IPS-15b (cell line): ENCODE results near the gene TTLL11.
A peak's percentile ranks its signal among the peaks of the same experiment; 100 is the strongest.

Experiments used
- H3K27me3 ChIP-seq: one replicate; pipeline ENCODE4 v1.6.1; 2013; ENCODE audit warnings: low read length; ENCODE audit not compliant: control insufficient read depth, insufficient read depth
- H3K36me3 ChIP-seq: one replicate; pipeline ENCODE4 v1.6.1; 2013; ENCODE audit warnings: low read length; ENCODE audit not compliant: control insufficient read depth, insufficient read depth
- H3K4me1 ChIP-seq: one replicate; pipeline ENCODE4 v1.6.1; 2013; ENCODE audit warnings: mild to moderate bottlenecking, low read length; ENCODE audit not compliant: control insufficient read depth, insufficient read depth
- H3K4me3 ChIP-seq: one replicate; pipeline ENCODE4 v1.5.1; 2013; ENCODE audit warnings: low read depth, low read length
- H3K9ac ChIP-seq: one replicate; pipeline ENCODE4 v1.6.1; 2013; ENCODE audit warnings: low read depth, mild to moderate bottlenecking, low read length
- H3K9me3 ChIP-seq: one replicate; pipeline ENCODE4 v1.6.1; 2013; ENCODE audit warnings: mild to moderate bottlenecking, low read length; ENCODE audit not compliant: control insufficient read depth, insufficient read depth

The TTLL11 gene

GRCh38 chr9:121818016-121818661, 275.0 kb downstream of the TTLL11 start:
- no peak overlapping the region for H3K4me3 ChIP-seq
- H3K9me3 ChIP-seq = no peaks in the 10 kb centered on the region
- H3K36me3 ChIP-seq = no peaks in the 10 kb centered on the region
- peaks cover 21% of the 10 kb centered on the region for H3K4me1 ChIP-seq
- H3K27me3 ChIP-seq = no peaks in the 10 kb centered on the region
- H3K9ac ChIP-seq = peak overlapping the region; percentile 8

DNA sequence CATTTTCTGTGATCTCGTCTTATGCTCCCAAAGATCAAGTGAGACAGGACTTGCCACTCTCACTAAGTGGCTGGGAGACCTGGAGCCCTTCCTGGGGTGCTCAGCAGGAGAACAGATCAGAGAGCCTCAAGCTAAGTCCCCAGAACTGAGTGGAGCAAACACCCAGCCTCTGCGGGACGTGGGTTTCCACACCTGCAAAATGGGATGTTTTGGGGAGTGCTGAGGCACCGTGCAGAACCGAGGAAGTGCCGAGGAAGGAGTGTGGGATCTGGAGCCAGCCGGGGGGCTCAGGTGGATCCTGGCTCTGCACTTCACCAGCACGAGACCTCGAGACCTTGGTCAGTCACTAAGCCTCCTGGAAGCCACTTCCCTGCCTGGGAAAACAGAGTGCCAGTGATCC, 275.6 kb downstream of the TTLL11 start:
- no peaks in the 10 kb centered on the region for H3K9me3 ChIP-seq
- no peaks in the 10 kb centered on the region for H3K27me3 ChIP-seq
- H3K9ac ChIP-seq = peak overlapping the region; percentile 8
- no peaks in the 10 kb centered on the region for H3K36me3 ChIP-seq
- no peak overlapping the region for H3K4me3 ChIP-seq
- H3K4me1 ChIP-seq = peaks cover 21% of the 10 kb centered on the region

- no peak overlapping the region for H3K9ac ChIP-seq
- H3K36me3 ChIP-seq = no peaks in the 10 kb centered on the region
- no peaks in the 10 kb centered on the region for H3K27me3 ChIP-seq
- no peaks in the 10 kb centered on the region for H3K9me3 ChIP-seq
- H3K4me1 ChIP-seq = peaks cover 19% of the 10 kb centered on the region
- no peak overlapping the region for H3K4me3 ChIP-seq
These were observed 276.2 kb downstream of the TTLL11 start for GRCh38 chr9:121816845-121817450.

- H3K27me3 ChIP-seq = no peaks in the 10 kb centered on the region
- no peaks in the 10 kb centered on the region for H3K36me3 ChIP-seq
- H3K9me3 ChIP-seq = no peaks in the 10 kb centered on the region
These were observed 276.7 kb downstream of the TTLL11 start for GRCh38 chr9:121816449-121816817.

GRCh38 chr9:121815546-121816448, 277.3 kb downstream of the TTLL11 start:
- Histone ChIP-seq H3K36me3 (no peaks in the 10 kb centered on the region), H3K4me1 (peaks cover 19% of the 10 kb centered on the region), H3K9me3 (no peaks in the 10 kb centered on the region), H3K27me3 (no peaks in the 10 kb centered on the region), H3K4me3 (no peak overlapping the region), H3K9ac (no peak overlapping the region)

More at GRCh38 chr9:121816449-121816817, 276.7 kb downstream of the TTLL11 start:
- H3K9ac ChIP-seq = no peak overlapping the region
- H3K4me1 ChIP-seq = peaks cover 19% of the 10 kb centered on the region
- no peak overlapping the region for H3K4me3 ChIP-seq

- H3K27me3 ChIP-seq = no peaks in the 10 kb centered on the region
- H3K4me1 ChIP-seq = peaks cover 15% of the 10 kb centered on the region
- H3K9ac ChIP-seq = no peak overlapping the region
- no peaks in the 10 kb centered on the region for H3K36me3 ChIP-seq
- H3K4me3 ChIP-seq = no peak overlapping the region
- no peaks in the 10 kb centered on the region for H3K9me3 ChIP-seq
These were observed 278.0 kb downstream of the TTLL11 start for GRCh38 chr9:121815084-121815483.

GRCh38 chr9:121814594-121814993, 278.5 kb downstream of the TTLL11 start:
- no peaks in the 10 kb centered on the region for H3K9me3 ChIP-seq
- no peak overlapping the region for H3K9ac ChIP-seq
- H3K4me3 ChIP-seq = no peak overlapping the region
- H3K4me1 ChIP-seq = peaks cover 13% of the 10 kb centered on the region
- H3K27me3 ChIP-seq = no peaks in the 10 kb centered on the region
- H3K36me3 ChIP-seq = no peaks in the 10 kb centered on the region

DNA sequence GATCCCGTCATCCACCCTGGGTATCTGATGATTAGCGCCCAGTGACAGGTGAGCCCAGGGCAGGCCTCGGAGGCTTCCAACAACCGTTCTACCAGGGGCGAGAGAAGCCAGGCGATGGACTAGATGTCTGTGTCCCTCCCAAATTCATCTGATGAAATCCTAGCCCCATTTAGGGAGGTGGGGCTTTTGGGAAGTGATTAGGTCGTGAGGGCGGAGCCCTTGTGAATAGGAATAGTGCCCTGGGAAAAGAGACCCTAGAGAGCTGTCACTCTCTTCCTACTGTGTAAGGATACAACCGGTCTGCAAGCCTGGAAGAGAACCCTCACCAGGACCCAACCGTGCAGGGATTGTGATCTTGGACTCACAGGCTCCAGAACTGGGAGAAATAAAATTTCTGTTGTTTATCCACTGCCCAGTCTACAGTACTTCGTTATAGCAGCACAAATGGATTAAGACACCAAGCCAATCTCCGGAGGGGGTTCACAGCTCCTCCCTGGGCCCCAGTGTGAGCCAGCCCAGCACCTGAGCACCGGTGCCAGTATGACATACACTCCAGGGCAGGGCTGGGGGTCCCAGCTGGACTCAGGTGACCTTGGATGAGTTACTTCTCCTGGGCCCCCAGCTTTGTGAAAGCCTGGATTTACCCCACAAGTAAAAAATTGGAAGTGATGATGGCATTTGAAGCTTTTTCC, 279.4 kb downstream of the TTLL11 start:
- Histone ChIP-seq H3K36me3 (no peaks in the 10 kb centered on the region), H3K9ac (no peak overlapping the region), H3K9me3 (no peaks in the 10 kb centered on the region), H3K4me1 (peaks cover 6% of the 10 kb centered on the region), H3K4me3 (no peak overlapping the region), H3K27me3 (no peaks in the 10 kb centered on the region)

DNA sequence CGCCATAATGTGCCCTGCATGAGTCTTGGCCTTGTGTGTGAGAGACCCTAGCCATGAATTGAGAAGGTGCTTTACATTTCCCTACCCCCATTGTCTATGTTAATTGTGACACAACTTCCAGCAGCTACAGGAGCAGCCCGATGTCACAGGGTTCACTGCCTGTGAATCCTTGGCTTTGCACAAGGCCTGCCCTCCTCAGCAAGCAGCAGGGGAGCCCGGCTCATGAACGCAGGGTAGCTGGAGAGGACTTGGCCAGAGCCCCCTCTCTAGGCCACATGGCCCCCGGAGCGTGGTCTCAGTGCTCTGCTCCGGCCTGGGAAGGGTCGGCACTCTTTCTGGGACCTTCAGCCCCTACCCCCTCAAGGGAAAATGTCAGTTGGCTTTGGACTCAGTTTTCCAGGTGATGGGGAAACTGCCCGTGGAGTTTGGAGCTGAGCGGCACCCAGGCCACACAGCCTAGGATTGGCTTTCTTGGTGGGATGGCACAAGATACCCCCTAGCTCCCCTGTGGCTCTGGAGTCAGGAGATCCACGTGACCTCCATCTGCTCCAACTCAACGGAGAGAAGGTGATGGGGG, 280.9 kb downstream of the TTLL11 start:
- Histone ChIP-seq H3K9ac (no peak overlapping the region), H3K27me3 (no peaks in the 10 kb centered on the region), H3K4me1 (peaks cover 6% of the 10 kb centered on the region), H3K4me3 (no peak overlapping the region), H3K9me3 (no peaks in the 10 kb centered on the region), H3K36me3 (no peaks in the 10 kb centered on the region)

DNA sequence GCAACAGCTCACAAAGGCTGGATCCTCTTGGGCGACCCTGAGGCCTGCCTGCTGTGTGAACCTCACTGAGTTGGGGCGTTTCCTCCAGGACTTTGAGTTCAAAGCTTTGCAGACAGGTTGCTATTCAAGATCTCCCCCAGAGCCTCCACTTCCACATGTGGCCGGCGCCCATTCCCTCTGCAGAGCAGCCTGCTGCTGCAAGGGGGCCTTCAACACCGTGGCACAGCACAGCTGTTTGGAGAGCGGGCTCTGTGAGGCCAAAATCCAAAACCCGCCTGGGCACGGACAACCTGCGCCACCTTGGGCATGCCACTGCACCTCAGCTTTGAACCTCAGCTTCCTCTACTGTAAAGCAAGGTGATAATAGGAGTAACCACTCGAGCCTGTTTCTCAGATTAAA, 281.4 kb downstream of the TTLL11 start:
- Histone ChIP-seq H3K9ac (no peak overlapping the region), H3K4me3 (no peak overlapping the region), H3K27me3 (no peaks in the 10 kb centered on the region), H3K9me3 (no peaks in the 10 kb centered on the region), H3K36me3 (no peaks in the 10 kb centered on the region), H3K4me1 (peaks cover 5% of the 10 kb centered on the region)

DNA sequence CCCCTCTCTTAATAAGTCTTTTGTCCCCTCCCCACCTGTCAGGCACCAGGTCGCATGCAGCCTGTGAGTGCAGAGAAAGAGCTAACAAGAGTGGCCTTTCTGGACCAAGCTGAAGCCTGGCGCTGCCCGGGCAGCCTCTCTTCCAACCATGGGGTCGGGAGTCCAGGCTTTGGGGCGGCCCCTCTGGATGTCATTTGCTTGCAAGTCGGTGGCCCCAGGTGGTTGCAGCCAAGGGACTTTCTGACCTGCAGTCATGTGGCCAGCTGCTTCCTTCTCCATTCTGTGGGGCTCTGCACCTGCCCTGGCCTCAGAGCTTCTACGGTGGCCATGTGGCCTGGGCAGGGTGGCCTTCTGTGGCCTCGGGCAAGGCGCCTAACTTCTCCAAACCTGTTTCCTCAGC, 282.0 kb downstream of the TTLL11 start:
- H3K36me3 ChIP-seq = no peaks in the 10 kb centered on the region
- H3K4me3 ChIP-seq = no peak overlapping the region
- H3K27me3 ChIP-seq = no peaks in the 10 kb centered on the region

More for the DNA sequence above, 282.0 kb downstream of the TTLL11 start:
- Histone ChIP-seq H3K9ac (no peak overlapping the region), H3K4me1 (peaks cover 4% of the 10 kb centered on the region), H3K9me3 (no peaks in the 10 kb centered on the region)
